HG03108 (cell line): ENCODE results near the gene SH2D3C.

Source experiments
- ATAC-seq: cut with Tn5 transposase; IDR thresholded peaks from one replicate; pipeline ENCODE4 v1.9.1; 2021; ENCODE audit warnings: moderate library complexity; ENCODE audit not compliant: unreplicated experiment

The SH2D3C gene

DNA sequence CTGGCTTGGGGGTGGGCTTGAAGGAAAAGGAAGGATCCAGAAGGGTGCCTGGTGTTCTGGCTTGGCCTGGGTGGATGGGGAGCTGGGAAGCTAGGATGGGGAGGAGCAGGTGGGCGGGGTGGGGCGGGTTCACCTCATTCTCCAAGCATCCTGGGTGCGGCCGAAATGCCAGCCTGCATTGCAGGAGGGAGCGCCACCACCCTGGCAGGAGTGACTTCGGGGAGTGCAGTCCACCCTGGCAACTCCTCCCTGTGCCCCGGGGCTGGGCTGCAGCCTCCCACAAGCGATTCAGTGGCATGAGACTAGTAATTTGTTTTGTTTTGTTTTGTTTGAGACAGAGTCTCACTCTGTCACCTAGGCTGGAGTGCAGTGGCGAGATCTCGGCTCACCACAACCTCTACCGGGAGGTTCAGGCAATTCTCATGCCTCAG is 57.1 kb downstream of the SH2D3C start:
- ATAC-seq = no peak

DNA sequence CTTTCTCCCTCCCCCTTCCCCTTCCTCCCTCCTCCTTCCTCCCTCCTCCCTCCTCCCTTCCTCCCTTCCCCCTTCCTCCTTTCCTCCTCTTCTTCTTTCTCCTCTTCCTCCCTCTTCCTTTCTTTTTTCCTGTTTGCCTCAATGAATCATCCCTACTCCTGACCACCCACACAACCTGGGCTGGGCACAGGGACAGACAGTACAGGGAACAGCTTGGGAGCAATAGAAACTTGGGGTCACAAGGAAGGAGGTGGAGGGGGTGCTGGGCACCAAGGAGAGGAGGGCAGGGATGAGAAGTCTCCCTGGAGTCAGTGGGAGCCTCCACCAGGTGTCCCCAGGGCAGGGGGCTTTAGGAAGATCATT is 57.6 kb downstream of the SH2D3C start:
- ATAC-seq = no peak

DNA sequence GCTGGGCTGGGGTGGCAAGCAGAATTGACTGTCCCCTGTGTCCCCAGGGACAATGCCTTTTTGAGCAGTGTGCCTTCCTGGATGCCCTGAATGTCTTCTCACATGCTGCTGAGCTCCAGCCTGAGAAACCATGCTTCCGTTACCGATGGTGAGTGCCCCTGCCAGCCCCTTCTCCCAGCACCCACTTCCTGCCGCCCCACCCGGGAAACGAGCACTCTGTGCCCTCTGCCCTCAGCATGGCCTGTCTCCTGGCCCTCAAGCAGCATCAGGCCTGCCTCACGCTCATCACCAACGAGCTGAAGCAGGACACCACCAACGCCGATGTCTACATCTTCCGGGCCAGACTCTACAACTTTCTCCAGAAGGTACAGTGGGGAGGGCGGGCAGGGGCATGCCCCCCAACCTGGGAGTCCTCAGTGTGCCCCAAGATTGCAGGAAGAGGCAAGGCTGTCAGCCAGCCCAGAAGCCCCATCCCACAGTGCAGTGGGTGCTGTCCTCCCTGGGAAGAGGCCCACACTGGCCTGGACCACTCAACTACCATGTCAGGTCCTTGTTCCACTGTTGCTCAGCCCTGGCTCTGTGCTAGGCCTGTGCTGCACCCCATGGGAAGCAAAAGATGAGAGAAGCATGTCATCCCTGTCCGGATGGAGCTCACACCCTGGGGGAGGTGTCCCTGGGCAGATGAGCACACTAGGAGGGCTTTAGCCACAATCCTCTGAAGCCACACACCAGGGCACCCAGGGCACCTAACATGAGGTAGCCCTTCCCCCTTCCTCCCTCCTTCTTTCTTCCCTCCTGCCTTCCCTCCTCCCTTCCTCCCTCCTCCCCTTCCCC is 58.2 kb downstream of the SH2D3C start:
- no peak for ATAC-seq

DNA sequence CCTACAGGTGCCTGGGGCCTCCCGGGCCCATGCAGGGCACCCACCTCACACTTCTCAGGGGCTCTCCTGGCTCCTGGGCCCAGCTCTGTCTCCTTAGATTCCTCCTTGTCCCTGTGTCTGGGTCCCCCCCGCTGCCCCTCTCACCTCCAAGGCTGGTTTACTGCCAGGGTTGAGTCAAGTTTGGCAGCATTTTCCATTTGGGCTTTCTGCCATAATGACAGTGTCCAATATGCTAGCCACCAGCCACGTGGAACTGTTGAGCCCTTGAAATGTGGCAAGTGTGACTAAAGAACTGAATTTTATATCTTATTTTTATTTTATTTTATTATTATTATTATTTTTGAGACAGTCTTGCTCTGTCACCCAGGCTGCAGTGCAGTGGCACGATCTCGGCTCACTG is 60.7 kb downstream of the SH2D3C start:
- no peak for ATAC-seq

DNA sequence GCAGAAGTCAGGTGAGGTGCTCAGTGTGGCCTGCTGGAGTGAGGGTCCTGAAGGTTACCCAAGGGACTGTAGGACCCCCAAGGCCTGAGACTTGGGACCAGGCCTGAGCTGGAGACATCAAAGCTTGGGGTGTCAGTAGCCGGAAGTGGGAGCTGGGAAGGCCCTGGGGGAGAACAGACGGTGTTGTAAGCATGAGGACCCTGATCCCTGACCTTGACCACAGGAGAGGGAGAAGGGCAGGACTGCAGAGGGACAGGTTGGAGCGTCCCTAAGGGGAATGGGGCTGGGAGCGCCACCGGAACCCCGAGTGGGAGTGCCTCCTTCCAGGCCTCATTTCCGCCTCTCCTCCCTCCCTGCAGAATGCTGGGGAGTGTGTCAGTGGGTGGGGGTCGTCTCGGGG is 62.1 kb downstream of the SH2D3C start:
- no peak for ATAC-seq

DNA sequence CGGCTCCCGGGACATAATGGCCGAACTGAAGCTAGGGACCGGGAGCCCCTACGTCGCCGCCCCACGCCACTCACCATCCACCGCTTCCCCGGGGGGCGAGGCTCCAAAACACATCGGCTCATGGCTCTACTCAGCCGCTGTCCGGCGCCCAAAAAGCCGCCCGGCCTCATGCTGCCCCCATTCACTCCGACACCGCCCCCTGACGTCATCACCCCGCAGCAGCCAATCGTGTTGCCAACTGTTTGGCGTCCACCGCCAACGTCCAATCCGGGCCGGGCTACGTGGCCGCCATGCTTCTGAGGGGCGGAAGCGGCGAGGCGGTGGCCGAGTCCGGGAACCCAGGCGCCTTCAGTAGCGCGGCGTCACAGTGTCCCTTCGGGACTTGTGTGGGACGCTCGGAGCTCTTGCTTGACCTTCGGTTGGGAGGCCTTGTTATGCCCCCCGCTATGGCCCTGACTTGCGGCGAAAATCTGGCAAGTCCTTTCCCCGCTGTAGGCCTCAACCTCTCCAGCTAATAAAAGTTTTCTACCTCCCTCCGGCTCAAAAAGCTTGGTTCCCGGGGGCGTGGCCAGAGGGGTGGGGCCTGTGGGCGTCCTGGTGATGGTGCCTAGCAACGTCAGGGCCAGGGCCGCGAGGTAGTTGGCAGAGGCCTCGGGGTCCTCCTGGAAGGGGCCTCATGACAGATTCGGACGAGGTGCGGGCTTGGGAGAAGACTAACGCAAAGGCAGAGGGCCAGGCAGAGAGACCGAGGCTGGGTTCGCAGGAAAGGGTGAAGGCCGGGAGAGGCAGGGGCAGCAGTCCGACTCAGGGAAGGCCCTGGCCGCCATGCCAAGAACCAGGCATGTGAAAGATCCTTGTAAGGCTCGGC is 62.8 kb downstream of the SH2D3C start, which contains the start of the genes PTRH1 and TTC16:
TSS of gene PTRH1 (minus strand) at position 194 of the 868 bp plus-strand sequence. CDS start at position 170, 24 bp downstream.
TSS of gene TTC16 (plus strand) at position 610 of the 868 bp plus-strand sequence. CDS start at position 677, 67 bp downstream.
- ATAC-seq = peak; percentile 84

DNA sequence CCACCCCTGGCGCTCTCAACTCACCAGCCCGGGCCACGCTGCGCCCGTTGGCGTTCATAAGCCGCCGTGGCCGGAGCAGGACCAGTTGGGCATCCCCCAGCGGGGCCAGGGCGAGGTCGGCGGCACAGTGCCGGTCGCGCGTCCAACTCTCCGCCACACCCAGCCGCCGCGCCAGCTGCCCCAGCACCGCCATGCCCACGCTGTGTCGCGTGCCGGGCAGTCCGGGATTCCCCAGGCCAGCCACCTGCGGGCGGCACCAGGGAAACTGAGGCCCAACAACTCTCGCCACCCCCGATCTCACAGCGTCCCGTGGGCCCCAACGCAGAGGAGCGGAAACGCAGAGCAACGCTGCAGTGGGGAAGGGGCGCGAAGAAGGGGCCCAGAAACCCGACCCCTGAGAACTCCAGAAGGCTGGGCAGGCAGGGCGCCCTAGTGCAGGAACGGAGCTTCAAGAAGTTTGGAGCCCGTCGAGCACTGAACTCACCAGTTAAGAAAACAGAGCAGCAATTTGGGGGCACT is 63.5 kb downstream of the SH2D3C start:
- peak; percentile 6 for ATAC-seq

DNA sequence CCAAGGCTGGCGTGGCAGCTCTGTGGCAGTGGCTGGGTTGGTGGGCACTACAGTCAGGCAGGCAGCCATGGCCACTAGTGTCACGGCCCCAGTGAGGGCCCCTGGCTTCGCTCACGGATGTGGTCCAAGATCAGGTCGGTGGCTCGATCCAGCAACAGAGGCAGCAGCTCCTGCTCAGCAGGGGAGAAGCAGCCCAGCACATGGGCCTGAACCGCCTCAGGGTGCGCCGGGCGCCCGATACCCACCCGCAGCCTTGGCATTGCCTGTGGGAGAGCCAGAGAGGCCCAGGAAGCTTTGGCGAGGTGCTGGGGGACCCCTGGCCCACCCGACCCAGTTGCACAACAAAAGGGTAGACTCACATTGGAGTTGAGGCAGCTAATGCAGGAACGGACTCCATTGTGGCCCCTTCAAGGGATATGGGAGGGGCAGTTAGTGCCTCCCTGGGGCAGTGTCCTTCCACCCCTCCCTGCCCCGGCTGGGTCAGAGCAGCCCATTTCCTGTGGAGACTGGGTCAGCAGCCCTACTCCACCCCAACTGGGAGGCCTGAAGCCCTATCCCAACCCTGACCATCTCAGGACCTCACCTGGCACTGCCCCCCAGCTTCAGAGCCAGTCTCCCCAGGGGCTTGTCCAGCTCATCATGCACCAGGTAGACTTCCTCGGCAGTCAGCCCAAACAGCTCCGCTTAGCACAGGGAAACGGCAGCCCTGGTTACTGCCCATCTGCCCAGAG is 64.3 kb downstream of the SH2D3C start:
- ATAC-seq = no peak

DNA sequence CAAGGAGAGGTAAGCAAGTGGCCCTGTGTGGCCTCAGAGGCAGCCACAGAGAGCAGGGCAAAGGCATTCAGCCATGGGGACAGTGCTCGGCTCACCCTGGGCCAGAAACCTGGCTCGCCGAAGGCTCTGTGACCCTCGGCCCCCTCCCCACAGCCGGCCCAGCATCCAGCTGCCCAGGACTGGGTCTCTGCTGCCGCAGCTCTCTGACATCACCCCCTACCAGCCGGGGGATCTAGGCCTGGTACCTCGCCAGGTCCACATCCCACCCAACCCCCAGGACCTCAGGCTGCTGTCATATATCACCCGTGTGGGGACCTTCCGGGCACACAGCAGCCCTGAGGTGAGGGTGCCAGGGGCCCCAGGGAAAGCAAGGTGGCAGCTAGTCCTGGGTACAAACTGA is 65.6 kb downstream of the SH2D3C start:
- no peak for ATAC-seq

DNA sequence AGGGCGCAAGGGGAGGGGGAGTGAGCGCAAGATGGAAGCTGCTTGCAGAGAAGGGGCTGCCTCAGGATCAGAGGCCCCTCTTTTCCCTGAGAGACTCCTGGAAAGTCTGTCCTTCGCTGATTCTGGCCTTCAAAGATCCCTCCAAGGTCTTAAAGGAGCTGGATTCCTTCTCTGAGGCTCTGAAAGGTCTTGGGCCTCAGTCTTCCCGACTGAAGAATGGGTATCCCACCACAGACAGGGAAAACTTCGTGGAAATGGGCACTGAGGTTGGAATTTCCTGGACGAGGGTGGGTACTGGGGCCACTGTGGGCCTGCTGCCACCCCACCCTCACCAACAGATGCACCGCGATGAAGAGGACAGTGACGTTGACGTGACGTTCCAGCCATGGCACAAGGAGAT is 66.1 kb downstream of the SH2D3C start:
- no peak for ATAC-seq

DNA sequence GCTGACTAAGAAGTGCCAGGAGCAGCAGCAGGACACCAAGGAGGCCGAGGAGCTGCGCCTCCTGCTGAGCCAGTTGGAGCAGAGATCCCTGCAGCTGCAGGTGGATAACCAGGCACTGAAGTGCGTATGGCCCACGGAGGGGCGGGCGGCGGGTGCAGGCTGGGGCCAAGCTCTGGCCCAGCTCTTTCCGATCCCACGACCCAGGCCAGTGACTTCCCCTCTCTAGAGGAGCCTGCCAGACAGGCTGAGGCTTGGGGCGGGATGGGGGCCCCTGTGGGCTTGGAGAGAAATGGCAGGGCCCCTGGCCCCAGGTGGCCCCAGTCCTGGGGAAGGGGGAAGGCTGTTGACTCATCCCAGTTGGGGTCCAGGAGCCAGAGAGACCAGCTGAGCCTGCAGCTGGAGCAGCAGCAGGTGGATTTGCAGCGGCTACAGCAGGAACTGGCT is 66.6 kb downstream of the SH2D3C start:
- no peak for ATAC-seq

DNA sequence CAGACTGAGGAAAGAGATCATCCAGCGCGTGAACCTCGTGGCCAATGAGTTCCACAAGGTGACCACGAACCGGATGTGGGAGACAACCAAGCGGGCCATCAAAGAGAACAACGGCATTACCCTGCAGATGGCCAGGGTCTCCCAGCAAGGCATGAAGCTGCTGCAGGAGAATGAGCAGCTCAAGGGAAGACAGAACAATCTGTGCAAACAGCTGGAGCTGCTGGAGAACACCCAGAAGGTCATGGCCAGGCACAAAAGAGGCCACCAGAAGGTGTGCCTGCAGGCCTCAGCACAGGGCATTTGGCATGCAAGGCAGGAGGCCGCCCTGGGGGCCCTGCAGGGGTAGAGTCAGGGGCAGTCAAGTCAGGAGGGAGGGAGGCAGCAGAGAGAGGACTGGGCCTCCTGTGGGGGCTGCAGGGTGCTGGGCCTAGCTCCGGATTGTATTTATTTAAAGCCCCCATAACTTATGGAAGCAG is 67.2 kb downstream of the SH2D3C start:
- ATAC-seq = no peak

DNA sequence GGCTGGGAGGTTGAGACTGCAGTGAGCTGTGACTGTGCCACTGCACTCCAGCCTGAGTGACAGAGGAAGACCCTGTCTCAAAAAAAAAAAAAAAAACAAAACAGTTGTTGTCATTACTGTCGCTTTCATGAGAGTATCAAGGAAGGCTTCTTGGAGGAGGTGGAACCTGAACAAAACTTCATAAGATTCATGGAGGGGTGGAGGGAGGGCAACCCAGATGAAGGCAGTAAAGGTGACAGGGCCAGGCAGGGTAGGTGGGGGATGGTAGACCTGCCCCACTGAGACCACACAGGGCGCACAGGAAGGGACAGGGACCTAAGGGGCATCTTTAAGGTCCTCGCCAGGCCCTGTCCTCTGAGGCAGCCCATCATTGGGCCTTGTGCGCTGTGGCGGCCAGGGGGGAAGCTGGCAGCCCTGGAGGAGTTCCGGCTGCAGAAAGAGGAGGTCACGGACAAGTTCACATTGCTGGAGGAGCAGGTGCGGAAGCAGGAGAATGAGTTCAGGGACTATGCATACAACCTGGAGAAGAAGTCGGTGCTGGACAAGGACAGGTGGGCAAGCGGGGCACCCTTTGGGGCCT is 68.2 kb downstream of the SH2D3C start:
- ATAC-seq = no peak

DNA sequence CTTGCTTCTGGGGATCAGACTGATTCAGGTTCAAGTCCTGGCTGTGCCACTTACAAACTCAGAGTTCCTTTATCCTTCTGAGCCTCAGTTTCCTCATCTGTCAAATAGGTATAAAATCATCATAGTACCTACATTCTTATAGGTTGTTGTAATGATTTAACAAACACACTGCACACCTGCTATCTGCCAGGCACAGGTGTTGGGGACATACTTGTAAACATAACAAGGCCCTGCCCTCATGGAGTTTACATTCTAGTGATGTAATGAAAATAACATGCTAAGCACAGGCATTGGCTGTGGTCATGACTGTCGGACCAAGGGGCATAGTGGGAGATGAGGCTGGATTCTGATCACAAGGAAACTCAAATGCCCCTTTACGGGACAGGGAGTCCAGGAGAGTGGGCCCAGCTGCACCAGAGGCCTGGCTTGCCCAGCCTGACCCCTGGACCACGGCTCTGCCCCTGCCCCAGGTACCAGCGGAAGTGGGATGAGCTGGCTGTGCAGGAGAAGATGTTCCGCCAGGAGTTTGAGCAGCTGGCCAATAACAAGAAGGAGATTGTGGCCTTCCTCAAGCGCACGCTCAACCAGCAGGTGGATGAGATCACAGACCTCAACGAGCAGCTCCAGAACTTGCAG is 69.4 kb downstream of the SH2D3C start:
- no peak for ATAC-seq

DNA sequence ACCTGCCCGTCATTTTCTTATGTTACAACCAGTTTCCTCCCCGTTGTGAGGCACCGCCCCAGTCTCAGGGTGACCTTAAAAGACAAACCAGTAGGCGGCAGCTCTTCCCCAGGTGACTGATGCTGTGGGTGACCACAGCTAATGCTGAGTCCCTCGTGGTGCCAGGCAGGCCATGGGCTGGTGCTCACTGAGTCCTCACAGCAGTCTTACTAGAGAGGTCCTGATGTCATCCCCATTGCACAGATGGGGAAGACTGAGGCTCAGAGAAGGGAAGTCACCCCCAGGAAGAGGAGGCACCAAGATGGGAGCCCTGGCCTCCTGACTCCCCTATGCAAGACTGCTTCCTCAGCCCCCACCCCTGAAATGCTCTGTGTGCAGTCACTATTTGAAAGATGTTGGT is 70.7 kb downstream of the SH2D3C start:
- ATAC-seq = no peak

DNA sequence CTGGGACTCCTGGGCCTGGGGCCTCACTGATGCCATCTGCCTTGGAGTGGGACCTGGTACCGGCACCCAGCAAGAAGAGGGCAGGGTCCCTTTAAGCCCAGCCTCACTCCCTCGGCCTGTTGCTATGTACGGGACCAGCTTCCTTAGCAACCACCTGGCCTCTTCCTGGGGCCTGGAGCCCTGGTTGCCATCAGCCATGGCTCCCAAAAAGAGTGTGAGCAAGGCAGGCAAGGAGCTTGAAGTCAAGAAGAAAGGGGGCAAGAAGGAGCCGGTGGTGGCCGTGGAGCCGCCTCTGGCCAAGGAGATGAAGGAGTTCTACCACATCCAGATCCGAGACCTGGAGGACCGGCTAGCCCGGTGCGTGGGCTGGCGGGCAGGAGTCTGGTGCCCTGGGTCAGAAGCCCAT is 71.6 kb downstream of the SH2D3C start, which contains the start of gene CFAP157:
TSS of gene CFAP157 (plus strand) at position 153 of the 406 bp plus-strand sequence. CDS start at position 197, 44 bp downstream.
- ATAC-seq = no peak

DNA sequence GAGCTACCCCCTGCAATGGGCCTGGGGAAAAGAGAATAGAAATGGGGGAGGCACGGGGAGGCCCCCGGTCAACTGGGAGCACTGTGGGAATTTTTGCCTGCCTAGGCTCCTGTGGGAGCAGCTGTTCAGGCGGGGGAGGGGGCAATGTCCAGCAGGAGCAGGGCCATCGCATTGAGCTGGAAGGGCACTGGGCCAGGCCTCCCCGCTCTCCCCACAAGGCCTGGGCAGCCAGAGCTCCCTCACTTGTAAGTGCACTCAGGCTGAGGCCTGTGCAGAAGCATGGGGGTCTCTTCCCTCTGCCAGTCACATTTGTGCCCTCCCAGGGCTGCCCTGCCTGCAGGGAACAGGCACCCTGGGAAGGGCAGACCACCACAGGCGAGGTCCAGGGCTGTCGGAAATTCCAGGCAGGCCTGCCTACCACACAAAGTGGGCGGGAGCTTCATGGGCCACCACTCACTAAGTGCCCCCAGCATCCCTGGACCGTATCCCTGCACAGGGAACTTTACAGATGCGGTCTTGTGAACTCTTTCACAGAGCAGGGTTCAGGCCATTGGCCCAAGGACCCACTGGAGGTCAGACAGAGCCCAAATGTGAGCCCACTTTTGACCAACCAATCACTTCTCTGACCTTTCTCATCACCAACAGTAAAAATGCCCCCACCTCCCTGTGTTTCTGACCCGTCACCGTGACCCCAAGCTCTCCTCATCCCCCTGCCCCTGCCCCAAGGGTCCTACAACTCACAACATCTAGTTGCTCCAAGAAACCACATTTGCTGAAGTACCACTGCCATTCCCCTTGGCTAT is 72.7 kb downstream of the SH2D3C start:
- ATAC-seq = no peak

DNA sequence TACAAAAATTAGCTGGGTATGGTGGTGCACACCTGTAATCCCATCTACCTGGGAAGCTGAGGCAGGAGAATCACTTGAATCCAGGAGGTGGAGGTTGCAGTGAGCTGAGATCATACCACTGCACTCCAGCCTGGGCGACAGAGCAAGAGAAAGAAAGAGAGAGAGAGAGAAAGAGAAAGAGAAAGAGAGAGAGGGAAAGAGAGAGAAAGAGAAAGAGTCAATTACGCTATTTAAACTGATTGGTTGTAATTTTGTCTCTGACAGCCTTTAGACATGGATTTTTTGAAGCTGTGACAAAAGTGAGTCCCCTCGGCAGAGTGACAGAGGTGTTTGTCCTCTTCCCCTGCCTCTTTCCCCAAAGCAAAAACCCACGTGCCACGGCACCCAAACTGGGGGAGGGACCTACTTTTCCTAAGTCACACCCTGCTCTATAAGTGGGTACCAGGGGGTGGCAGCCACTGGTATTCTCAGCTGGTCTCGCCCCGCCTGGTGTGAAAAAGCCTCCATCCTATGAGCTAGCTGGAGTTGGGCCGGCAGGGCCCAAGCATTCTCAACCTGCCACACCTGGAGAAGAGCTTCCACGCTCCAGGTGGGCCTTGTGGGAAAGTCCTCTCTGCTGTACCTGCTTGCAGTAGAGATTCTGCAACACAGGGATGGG is 75.0 kb downstream of the SH2D3C start:
- ATAC-seq = no peak
